DMS153 (cell line): Measurements from ENCODE around the gene SNCB.

Experiments
- DNase-seq: peaks from one replicate; lab custom pipeline; 2025; lab: John Stamatoyannopoulos, UW

The SNCB gene

DNA sequence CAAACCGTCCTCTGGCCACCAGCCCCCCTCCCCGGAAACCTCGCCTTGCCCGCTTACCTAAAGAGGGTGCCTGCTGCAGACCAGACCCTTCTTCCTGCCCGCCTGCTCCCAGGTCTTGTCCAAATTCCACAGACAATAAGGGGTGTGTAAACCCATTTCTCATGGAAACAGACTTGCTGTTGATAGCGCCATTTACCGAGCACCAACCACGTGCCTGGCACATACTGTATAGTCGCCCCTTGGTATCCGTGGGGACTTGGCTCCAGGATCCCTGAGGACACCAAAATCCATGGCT, 56.1 kb downstream of the SNCB start:
- no peak for DNase-seq

DNA sequence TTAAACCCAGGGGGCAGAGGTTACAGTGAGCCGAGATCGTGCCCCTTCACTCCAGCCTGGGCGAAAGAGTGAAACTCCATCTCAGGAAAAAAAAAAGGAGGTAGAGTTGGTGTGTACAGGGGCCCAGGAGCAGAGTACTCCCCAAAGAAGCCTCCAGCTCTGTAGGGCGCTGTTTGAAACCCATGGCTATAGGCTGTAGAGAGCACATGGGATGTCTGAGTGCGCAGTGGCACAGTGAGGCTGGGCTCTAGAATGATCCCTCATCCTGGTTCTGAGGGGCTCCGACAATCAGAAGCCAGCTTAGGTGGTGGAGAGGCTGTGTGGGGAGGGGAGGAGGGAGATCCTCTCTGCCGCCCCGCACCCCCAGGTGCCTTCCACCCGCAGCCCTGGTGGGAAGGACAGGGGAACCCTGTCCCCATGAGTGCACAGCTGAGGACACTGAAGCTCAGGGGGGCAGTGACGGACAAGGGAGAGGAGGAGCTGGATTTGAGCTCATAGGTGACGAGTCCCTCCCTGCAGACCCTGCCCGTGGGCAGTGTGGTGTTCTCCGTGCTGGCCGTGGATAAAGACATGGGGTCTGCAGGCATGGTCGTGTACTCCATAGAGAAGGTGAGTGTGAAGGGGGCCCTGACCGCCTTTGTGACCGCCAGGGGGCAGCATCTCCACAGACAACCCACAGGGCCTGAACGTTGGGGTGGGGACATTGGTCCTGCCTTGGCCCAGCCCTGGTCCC, 56.6 kb downstream of the SNCB start:
- no peak for DNase-seq
